ENCODE measurements around the gene NUP62.

Gene NUP62

GRCh38 chr19:49924004-49924880 lies 5.1 kb downstream of the NUP62 start:
- DNase-seq: no peak

GRCh38 chr19:49923055-49924003 lies 6.0 kb downstream of the NUP62 start:
- DNase-seq: no peak

- no peak for DNase-seq
These were observed 7.2 kb downstream of the NUP62 start for GRCh38 chr19:49921871-49922795.

GRCh38 chr19:49920624-49921363 lies 8.5 kb downstream of the NUP62 start:
- DNase-seq: no peak

GRCh38 chr19:49918089-49918488 lies 11.2 kb downstream of the NUP62 start:
- no peak for DNase-seq

- no peak for DNase-seq
These were observed 12.2 kb downstream of the NUP62 start for GRCh38 chr19:49916839-49917733.

GRCh38 chr19:49915271-49915670 lies 14.0 kb downstream of the NUP62 start:
- no peak for DNase-seq

- DNase-seq: no peak
These were observed 15.6 kb downstream of the NUP62 start for GRCh38 chr19:49913720-49914119.

GRCh38 chr19:49912965-49913685 lies 16.2 kb downstream of the NUP62 start:
- no peak for DNase-seq

- DNase-seq: no peak
These were observed 17.7 kb downstream of the NUP62 start for GRCh38 chr19:49911381-49912145.

- no peak for DNase-seq
These were observed 19.1 kb downstream of the NUP62 start for GRCh38 chr19:49910179-49910578.

- DNase-seq: no peak
These were observed 20.6 kb downstream of the NUP62 start for GRCh38 chr19:49908480-49909420.

GRCh38 chr19:49907745-49908446 lies 21.4 kb downstream of the NUP62 start:
- no peak for DNase-seq

- no peak for DNase-seq
These were observed 22.3 kb downstream of the NUP62 start for GRCh38 chr19:49906879-49907564.

- DNase-seq: no peak
These were observed 25.2 kb downstream of the NUP62 start for GRCh38 chr19:49904136-49904535.

GRCh38 chr19:49896863-49897621 lies 32.3 kb downstream of the NUP62 start, which contains the start of gene IL4I1:
Gene IL4I1, minus strand, starts transcription at chr19:49896887. Its CDS starts 727 bp downstream, at chr19:49896160.
- no peak for DNase-seq

Measured in SHP77 treated with DMSO at 0.1 percent for 48 hours (cell line).